ENCODE results near the gene KLHL18.
"Not testable (repeated sequence)": the region's sequence is repeated elsewhere in the genome, so short reads cannot be mapped to it uniquely, and the experiment has no call there.

KLHL18 gene

GRCh38 chr3:47314056-47314764 is 31.5 kb downstream of the KLHL18 start:
- DNase-seq (ENCODE audit: low read depth): no peak

- DNase-seq (ENCODE audit: low read depth): peak; percentile 44
Observed at GRCh38 chr3:47315069-47315647, 32.4 kb downstream of the KLHL18 start.

- not testable (repeated sequence) for DNase-seq (ENCODE audit: low read depth)
Observed at GRCh38 chr3:47316151-47316550, 33.4 kb downstream of the KLHL18 start.

- no peak for DNase-seq (ENCODE audit: low read depth)
Observed at GRCh38 chr3:47318916-47319315, 36.2 kb downstream of the KLHL18 start.

GRCh38 chr3:47319956-47320355 is 37.2 kb downstream of the KLHL18 start:
- no peak for DNase-seq (ENCODE audit: low read depth)

- no peak for DNase-seq (ENCODE audit: low read depth)
Observed at GRCh38 chr3:47323431-47324277, 40.9 kb downstream of the KLHL18 start.

GRCh38 chr3:47324278-47324865 is 41.6 kb downstream of the KLHL18 start:
- DNase-seq (ENCODE audit: low read depth): peak; percentile 70

GRCh38 chr3:47333907-47334306 is 51.2 kb downstream of the KLHL18 start:
- DNase-seq (ENCODE audit: low read depth): no peak

GRCh38 chr3:47337656-47338055 is 54.9 kb downstream of the KLHL18 start:
- DNase-seq (ENCODE audit: low read depth): no peak

- DNase-seq (ENCODE audit: low read depth): no peak
Observed at GRCh38 chr3:47339951-47340350, 57.2 kb downstream of the KLHL18 start.

- DNase-seq (ENCODE audit: low read depth): no peak
Observed at GRCh38 chr3:47340866-47341265, 58.1 kb downstream of the KLHL18 start.

GRCh38 chr3:47342151-47342550 is 59.4 kb downstream of the KLHL18 start:
- DNase-seq (ENCODE audit: low read depth): no peak

GRCh38 chr3:47342812-47343211 is 60.1 kb downstream of the KLHL18 start:
- no peak for DNase-seq (ENCODE audit: low read depth)

GRCh38 chr3:47343471-47343971 is 60.8 kb downstream of the KLHL18 start:
- no peak for DNase-seq (ENCODE audit: low read depth)

- DNase-seq (ENCODE audit: low read depth): no peak
Observed at GRCh38 chr3:47344971-47345370, 62.2 kb downstream of the KLHL18 start.

- peak; percentile 74 for DNase-seq (ENCODE audit: low read depth)
Observed at GRCh38 chr3:47347217-47347801, 64.6 kb downstream of the KLHL18 start.

GRCh38 chr3:47348411-47349154 is 65.8 kb downstream of the KLHL18 start:
- DNase-seq (ENCODE audit: low read depth): no peak

- DNase-seq (ENCODE audit: low read depth): no peak
Observed at GRCh38 chr3:47355010-47355409, 72.3 kb downstream of the KLHL18 start.

- no peak for DNase-seq (ENCODE audit: low read depth)
Observed at GRCh38 chr3:47356201-47356600, 73.5 kb downstream of the KLHL18 start.

- DNase-seq (ENCODE audit: low read depth): no peak
Observed at GRCh38 chr3:47359323-47359722, 76.6 kb downstream of the KLHL18 start.

- not testable (repeated sequence) for DNase-seq (ENCODE audit: low read depth)
Observed at GRCh38 chr3:47360110-47360517, 77.4 kb downstream of the KLHL18 start.
